AG10803 (cell line): ENCODE measurements around the gene GSTM4.
"Not testable (repeated sequence)": the region's sequence is repeated elsewhere in the genome, so short reads cannot be mapped to it uniquely, and the experiment has no call there.

Experiments
- DNase-seq: peaks from one replicate; pipeline ENCODE4 v3.0.0; 2010; ENCODE audit warnings: low read depth
- H3K4me3 ChIP-seq: 2 replicates; pipeline ENCODE4 v1.5.1; 2011; ENCODE audit warnings: mild to moderate bottlenecking, low read length, control low read depth
- TF ChIP-seq, protein P1 (sequence below): conservative IDR thresholded peaks from 2 replicates; pipeline ENCODE4 v1.5.1; 2011; ENCODE audit warnings: mild to moderate bottlenecking, low read length, control low read depth, inconsistent platforms

GSTM4 gene

GRCh38 chr1:109677459-109677858 is 21.6 kb downstream of the GSTM4 start:
- no peak for DNase-seq
- TF ChIP-seq, protein P1, sequence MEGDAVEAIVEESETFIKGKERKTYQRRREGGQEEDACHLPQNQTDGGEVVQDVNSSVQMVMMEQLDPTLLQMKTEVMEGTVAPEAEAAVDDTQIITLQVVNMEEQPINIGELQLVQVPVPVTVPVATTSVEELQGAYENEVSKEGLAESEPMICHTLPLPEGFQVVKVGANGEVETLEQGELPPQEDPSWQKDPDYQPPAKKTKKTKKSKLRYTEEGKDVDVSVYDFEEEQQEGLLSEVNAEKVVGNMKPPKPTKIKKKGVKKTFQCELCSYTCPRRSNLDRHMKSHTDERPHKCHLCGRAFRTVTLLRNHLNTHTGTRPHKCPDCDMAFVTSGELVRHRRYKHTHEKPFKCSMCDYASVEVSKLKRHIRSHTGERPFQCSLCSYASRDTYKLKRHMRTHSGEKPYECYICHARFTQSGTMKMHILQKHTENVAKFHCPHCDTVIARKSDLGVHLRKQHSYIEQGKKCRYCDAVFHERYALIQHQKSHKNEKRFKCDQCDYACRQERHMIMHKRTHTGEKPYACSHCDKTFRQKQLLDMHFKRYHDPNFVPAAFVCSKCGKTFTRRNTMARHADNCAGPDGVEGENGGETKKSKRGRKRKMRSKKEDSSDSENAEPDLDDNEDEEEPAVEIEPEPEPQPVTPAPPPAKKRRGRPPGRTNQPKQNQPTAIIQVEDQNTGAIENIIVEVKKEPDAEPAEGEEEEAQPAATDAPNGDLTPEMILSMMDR = no peak
- no peak overlapping the region for H3K4me3 ChIP-seq

DNA sequence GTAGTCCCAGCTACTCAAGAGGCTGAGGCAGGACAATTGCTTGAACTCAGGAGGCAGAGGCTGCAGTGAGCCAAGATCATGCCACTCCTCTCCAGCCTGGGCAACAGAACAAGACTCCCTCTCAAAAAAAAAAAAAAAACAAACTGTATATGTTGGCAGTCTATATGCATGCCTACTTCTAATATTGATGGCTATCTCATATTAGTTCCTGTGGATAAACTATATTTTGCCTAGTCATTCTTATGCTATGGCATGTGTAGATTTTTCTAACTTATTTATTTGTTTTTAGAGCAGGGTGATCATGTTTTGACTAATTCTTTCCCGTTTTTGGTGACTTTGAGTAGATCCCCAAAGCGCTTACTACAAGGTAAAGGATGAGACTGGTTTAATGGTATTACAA is 22.7 kb downstream of the GSTM4 start:
- H3K4me3 ChIP-seq, DNase-seq: not testable (repeated sequence)

GRCh38 chr1:109684777-109685176 is 28.9 kb downstream of the GSTM4 start:
- not testable (repeated sequence) for H3K4me3 ChIP-seq, DNase-seq

DNA sequence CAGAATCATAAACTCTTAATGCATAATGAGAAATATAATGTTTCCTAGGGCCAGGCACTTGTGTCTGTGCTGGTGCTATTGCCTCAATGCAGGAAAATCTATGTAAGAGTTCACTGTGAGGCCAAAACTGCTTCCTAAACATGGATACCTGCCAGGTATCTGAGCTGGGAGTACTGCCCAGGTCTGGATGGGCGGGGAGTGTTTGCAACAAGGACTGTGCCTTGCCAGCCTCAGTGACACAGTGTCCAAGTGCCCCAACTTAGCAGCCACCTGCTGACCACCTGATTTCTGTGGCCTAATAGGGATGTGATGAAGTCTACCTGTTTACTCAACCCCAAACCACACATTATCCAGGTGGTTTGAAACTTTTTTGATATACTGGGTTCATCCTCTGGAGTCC is 29.5 kb downstream of the GSTM4 start:
- not testable (repeated sequence) for H3K4me3 ChIP-seq, DNase-seq

GRCh38 chr1:109685890-109686289 is 30.0 kb downstream of the GSTM4 start:
- not testable (repeated sequence) for H3K4me3 ChIP-seq

DNA sequence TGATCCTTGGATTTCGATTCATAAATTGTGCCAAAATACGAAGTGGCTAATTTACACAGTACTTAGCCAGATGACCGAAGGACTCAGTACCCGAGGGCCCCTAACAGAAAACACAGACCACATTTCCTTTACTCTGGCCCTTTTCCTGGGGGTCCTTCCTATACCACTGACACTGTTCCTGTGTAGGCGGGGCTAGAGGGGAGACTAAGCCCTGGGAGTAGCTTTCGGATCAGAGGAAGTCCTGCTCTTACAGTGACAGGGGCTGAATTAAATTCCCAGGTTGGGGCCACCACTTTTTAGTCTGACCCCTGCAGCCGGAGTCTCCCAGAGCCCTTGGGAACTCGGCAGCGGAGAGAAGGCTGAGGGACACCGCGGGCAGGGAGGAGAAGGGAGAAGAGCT is 31.2 kb downstream of the GSTM4 start:
- DNase-seq, H3K4me3 ChIP-seq: not testable (repeated sequence)

More at GRCh38 chr1:109685890-109686289, 30.0 kb downstream of the GSTM4 start:
- not testable (repeated sequence) for DNase-seq

DNA sequence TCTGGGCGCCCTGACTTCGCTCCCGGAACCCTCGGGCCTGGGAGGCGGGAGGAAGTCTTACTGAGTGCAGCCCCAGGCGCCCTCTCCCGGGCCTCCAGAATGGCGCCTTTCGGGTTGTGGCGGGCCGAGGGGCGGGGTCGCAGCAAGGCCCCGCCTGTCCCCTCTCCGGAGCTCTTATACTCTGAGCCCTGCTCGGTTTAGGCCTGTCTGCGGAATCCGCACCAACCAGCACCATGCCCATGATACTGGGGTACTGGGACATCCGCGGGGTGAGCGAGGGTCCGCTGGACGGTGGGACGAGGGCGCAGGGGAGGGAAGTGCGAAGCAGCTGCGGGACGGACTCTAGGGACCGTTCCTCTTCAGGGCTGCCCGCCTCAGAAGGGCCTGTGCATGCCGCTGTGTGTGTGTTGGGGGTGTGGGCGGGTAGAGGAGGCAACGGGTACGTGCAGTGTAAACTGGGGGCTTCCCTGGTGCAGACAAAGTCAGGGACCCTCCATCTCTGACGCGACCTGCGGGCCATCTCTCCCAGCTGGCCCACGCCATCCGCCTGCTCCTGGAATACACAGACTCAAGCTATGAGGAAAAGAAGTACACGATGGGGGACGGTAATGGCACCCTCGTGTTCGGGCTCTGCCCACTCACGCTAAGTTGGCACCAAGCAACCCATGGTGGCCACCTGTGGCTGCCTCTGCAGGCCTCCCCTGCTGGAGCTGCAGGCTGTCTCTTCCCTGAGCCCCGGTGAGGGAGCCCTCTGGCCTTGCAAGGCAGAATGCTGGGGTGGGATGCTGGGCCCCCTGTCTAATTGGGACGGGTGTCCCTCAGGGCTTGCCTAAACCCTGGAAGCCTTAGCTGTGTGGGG is 32.0 kb downstream of the GSTM4 start, which contains the start of gene GSTM1:
Gene GSTM1, plus strand, starts transcription at position 177 of the 859 bp plus-strand sequence. Its CDS starts 57 bp downstream, at position 234.
- DNase-seq = no peak
- no peak within 1 kb of the TSS for H3K4me3 ChIP-seq
- TF ChIP-seq, protein P1 = no peak

GRCh38 chr1:109689844-109690405 is 34.0 kb downstream of the GSTM4 start:
- H3K4me3 ChIP-seq = no peak overlapping the region
- DNase-seq = no peak
- TF ChIP-seq, protein P1 = no peak

DNA sequence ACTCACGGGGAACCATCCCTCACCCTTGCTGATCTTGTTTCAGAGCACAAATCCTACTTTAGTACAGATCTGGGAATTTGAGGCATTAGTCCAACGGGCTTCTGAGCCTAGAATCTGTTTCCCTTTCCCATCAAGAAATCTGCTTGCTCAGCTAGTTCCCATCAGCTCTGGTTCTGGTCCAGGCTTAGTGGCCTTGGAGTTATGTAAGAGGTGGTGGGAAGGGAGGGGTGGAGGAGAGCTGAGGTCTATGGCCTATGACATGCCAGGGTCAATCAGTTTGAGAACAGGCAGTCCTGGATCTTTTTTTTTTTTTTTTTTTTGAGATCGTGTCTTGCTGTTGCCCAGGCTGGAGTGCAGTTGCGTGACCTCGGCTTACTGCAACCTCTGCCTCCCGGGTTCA is 35.9 kb downstream of the GSTM4 start:
- H3K4me3 ChIP-seq = no peak overlapping the region
- DNase-seq = no peak
- TF ChIP-seq, protein P1 = no peak

DNA sequence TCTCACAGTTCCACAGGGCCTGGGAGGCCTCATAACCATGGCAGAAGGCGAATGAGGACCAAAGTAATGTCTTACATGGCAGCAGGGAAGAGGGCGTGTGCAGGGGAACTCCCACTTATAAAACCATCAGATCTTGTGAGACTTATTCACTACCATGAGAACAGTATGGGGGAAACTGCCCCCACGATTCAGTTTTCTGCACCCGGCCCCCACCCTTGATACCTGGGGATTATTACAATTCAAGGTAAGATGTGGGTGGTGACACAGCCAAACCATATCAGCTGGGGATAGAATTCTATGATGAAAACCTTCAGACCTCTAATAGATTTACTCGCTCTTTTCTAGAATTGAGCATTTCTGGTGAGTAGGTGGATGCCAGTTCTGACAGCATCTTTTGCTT is 38.5 kb downstream of the GSTM4 start:
- not testable (repeated sequence) for H3K4me3 ChIP-seq, DNase-seq

GRCh38 chr1:109695138-109695537 is 39.2 kb downstream of the GSTM4 start:
- not testable (repeated sequence) for DNase-seq, H3K4me3 ChIP-seq
